ENCODE data around the gene LSM14B.

Gene LSM14B

DNA sequence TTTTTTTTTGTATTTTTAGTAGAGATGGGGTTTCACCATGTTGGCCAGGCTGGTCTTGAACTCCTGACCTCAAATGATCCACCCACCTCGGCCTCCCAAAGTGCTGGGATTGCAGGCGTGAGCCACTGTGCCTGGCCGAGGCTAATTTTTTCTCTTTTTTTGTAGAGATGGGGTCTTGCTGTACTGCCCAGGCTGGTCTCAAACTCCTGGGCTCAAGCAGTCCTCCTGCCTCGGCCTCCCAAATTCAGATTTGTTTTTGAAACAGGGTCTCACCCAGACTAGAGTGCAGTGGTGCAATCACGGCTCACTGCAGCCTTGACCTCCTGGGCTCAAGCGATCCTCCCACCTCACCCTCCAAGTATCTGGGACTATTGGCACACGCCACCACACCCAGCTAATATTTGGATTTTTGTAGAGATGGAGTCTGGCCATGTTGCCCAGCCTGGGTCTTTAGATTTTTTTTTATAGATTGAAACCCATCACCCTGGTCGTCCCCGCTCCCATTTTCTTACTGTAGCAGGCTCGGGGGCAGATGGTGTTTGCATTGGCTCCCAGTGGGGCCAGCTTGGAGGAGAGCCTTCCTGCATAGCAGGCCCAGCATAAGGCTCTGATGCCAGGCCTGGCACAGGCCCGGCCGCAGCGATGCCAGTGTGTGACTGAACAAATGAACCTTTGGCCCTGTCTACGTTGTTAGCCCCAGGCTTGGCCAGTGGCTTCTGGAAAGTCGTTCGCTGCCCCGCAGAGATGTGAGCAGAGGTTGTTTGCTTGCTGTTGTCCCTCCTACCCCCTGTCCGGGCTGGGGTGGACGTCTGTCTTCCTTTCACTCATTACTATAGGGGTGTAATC is 56.3 kb downstream of the LSM14B start:
- no peak for DNase-seq (ENCODE audit: extremely low read depth in 1 of 2, low read depth in 1 of 2)

DNA sequence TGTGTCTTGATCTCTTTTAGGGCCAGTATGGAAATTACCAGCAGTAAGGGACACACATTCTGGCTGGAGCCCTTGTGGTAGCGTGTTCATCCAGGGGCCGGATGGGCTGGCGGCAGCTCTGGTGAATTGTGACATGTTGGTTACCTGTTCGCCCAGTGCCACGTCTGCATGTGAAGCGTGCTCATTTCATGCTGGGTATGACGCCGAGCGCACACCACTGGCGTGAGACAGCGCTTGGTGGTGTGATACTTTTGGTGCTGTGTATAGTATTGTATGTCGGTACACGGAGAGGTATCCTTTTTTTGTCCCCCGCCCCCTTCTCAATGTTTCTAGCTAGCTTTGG is 56.9 kb downstream of the LSM14B start:
- no peak for DNase-seq (ENCODE audit: extremely low read depth in 1 of 2, low read depth in 1 of 2)

DNA sequence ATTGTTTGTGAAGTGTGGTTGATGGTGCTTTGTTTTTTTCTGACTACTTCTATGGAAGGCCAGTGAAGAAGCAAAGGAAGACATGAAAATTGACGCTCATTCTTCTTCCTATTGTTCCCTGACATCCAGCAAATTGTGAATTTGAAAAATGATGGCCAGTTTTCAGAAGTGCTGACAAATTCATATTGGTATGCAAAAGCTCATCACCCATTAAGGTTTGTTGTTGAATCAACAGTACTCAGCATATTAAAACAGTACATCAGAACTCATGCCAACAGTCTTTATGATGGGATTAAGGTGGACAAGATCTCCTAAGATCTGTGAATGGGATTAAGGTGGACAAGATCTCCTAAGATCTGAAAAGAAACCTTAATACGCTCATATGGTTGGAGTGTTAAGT is 59.5 kb downstream of the LSM14B start:
- DNase-seq (ENCODE audit: extremely low read depth in 1 of 2, low read depth in 1 of 2) = no peak

DNA sequence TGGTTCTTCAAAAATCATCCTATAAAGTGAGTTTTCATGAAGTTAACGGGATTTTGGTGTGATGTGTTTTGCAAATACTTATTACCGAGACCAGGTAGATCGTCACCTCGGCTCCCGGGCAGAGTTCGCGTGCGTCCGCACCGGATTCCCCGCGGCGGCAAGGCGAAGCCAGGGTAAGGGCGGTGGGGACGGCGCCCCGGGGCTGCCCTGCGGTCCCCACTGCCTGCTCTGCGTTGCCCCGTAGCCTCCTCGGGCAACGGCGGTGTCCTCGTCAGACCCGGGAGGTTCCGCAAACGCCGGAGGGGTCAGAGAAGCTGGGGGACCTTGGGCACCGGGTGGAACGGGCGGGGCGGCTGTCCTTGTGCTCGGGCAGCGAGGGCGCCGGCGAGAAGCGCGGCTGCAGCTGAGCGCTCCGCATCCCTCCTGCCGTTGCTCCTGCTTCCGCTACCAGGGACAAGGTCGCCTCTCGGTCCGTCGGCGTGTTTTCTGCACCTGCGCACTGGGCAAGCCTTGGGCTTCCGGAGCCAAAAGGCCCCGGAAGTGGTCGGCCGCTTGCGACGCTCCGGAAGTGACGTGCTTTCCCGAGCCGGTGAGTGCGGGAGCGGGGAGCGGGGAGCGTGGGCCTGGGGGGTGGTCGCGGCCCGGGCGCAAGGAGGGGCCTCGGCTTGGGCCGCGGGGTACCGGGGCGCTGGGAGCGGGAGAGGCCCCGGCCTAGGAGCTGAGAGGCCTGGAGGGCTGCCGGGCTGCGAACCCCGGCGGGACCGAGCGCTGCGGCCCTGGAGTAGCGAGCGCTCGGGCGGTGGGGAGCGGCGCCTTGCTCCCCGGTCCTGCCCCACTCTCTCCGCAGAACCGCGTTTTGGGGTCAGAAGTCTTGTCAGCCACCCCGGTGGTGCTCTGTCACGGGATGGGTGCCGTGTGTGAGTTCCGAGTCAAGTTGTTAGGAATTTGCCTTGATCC is 60.5 kb downstream of the LSM14B start, which contains the start of gene MTG2:
TSS of gene MTG2 (plus strand) at position 560 of the 957 bp plus-strand sequence. CDS start 10,393 bp downstream, outside the sequence.
- DNase-seq (ENCODE audit: extremely low read depth in 1 of 2, low read depth in 1 of 2) = peak; percentile 85 to 93

DNA sequence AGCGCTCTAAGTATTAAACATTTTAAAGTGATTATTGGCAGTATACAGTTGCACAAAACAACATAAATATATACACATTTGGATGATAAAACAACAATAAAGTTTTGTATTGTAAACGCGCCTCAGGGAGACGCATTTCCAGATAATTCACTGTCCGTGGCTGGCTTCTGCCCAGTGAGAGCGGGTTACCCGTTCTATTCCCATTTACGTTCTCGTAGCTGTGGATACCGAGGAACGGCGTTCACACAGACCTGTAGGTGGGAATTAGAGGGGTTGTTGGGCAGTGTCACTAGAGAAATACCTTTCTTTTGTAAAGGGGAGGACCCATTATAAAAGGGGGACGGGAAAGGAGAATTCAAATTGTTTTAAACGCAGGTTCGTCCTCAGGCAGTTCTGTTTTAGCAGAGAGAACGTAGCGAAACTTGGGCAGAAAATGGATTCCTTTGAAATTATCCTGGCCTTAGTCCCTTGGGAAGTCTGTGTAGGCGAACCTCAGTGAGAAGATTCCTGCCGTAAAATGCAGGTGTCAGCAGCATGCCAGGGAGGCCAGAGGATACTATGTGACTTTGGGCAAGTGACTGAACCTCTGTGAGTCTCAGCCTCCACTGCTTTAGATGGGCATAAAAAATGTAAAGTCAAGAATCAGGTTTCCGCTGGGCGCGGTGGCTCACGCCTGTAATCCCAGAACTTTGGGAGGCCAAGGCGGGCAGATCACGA is 61.3 kb downstream of the LSM14B start:
- DNase-seq (ENCODE audit: extremely low read depth in 1 of 2, low read depth in 1 of 2) = no peak

Data from stimulated activated CD8-positive, alpha-beta memory T cell treated with anti-CD3 and anti-CD28 coated beads, Interleukin-7, amount 100 ng/mL, for 48 hours (primary cell).